ENCODE results near the gene ARHGDIA. TPM values are rescaled to one million over a fixed set of nuclear protein-coding genes. Genes with fewer than 3 reads are reported as not detected.

The ARHGDIA gene
- total and polyA plus RNA-seq, 2 of the 8 experiments (the other 6 are each of a cell fraction or from before 2014, with no cell fraction given), result 62.4 to 217 TPM

- Histone ChIP-seq H2BK15ac (ENCODE audit: low read length) (no peak overlapping the region), H3K79me1 (ENCODE audit: low read depth, low read length) (peaks cover 18% of the 10 kb centered on the region), H2AFZ (ENCODE audit: low read length) (no peak overlapping the region), H4K20me1 (replicated peaks in 1 of 2; ENCODE audit: control insufficient read depth in 1 of 2, insufficient read depth in 2 of 2, low read length in 2 of 2) (peaks cover 19 to 26% of the 10 kb centered on the region in 2 experiments), H3K4me2 (ENCODE audit: insufficient read depth in 1 of 2, low read depth in 2 of 2, low read length in 2 of 2) (no peak overlapping the region), H3K36me3 (ENCODE audit: control insufficient read depth in 2 of 4, insufficient read depth in 4 of 4, low read length in 3 of 4) (peaks cover 32 to 49% (median 36%) of the 10 kb centered on the region in 4 experiments), H3K56ac (replicated peaks; ENCODE audit: insufficient read length, low read depth, low read length) (no peak overlapping the region), H4K8ac (ENCODE audit: extremely low read depth, insufficient read depth, low read length) (peak overlapping the region; percentile 45; the same call in 1 of the 2 replicates), H3K9me3 (ENCODE audit: insufficient read depth in 2 of 2, low read depth in 1 of 2, low read length in 1 of 2) (no peaks in the 10 kb centered on the region), H3K23me2 (ENCODE audit: low read depth, low read length) (peaks cover 5% of the 10 kb centered on the region; the same call in 1 of the 2 replicates), H4K91ac (replicated peaks; ENCODE audit: insufficient read length, low read length) (no peak overlapping the region), H2BK20ac (ENCODE audit: low read length) (no peak overlapping the region), H3K27ac (ENCODE audit: low read depth, low read length) (no peak overlapping the region), H3K4ac (replicated peaks; ENCODE audit: insufficient read length, low read depth, low read length) (no peak overlapping the region), H3K9ac (replicated peaks in 1 of 4; ENCODE audit: extremely low read depth in 1 of 4, low read depth in 3 of 4, low read length in 3 of 4) (no peak overlapping the region), H3K27me3 (replicated peaks in 1 of 4; ENCODE audit: control insufficient read depth in 3 of 4, extremely low read depth in 1 of 4, insufficient read depth in 3 of 4, low read length in 3 of 4) (no peaks in the 10 kb centered on the region), H3K79me2 (ENCODE audit: control insufficient read depth in 1 of 2, insufficient read depth in 2 of 2, low read length in 2 of 2) (peaks cover 8 to 41% of the 10 kb centered on the region in 2 experiments), H2BK5ac (ENCODE audit: low read depth, low read length) (no peak overlapping the region), H3K4me1 (replicated peaks in 1 of 4; ENCODE audit: control insufficient read depth in 3 of 4, insufficient read depth in 4 of 4, low read length in 3 of 4) (peaks cover 0 to 3% (median 2%) of the 10 kb centered on the region in 4 experiments; a peak in 5 of 7 replicates), H2BK12ac (ENCODE audit: low read depth, low read length) (peak overlapping the region; percentile 39; the same call in 1 of the 2 replicates), H2BK120ac (replicated peaks; ENCODE audit: low read depth, low read length) (no peak overlapping the region), H3K18ac (ENCODE audit: extremely low read depth, low read length) (no peak overlapping the region), H3K4me3 (ENCODE audit: extremely low read depth in 1 of 4, insufficient read depth in 2 of 4, low read depth in 3 of 4, low read length in 4 of 4) (no peak overlapping the region), H2AK5ac (ENCODE audit: low read depth, low read length) (no peak overlapping the region), H3K14ac (ENCODE audit: insufficient read length) (no peak overlapping the region), H4K5ac (ENCODE audit: insufficient read length, low read depth, low read length) (no peak overlapping the region), H3K23ac (ENCODE audit: insufficient read length) (no peak overlapping the region)
- POLR2A ChIA-PET (ENCODE audit: partially characterized antibody), result interaction anchor here (0.6 to 12.3 kb wide), 10 partner anchors 12 to 181 kb away, joined by 3 to 151 read pairs (median 3); partner anchors contain the start of gene ARHGDIA
- DNase-seq (ENCODE audit: low read depth in 1 of 2, low spot score in 2 of 2) (no peak), FAIRE-seq (no peak)
- TF ChIP-seq E2F6 (IDR thresholded peaks at IDR 0.05) (no peak), POLR2A (IDR thresholded peaks at IDR 0.05; ENCODE audit: control extremely low read depth in 1 of 2, low read depth in 2 of 2, low read length in 2 of 2) (peak in 1 of 2 experiments; percentile 19; a peak in 1 of 3 replicates)
- CTCF ChIA-PET (ENCODE audit: partially characterized antibody), result interaction anchor here (1.0 to 1.5 kb wide), 2 partner anchors 19 to 45 kb away, joined by 3 to 4 read pairs; no protein-coding TSS in a partner anchor
- WGBS, 2 experiments (ENCODE audit: extremely low coverage in 1 of 2, insufficient coverage in 1 of 2, insufficient read length in 1 of 2, insufficient replicate concordance in 2 of 2, low coverage in 1 of 2, low lambda C conversion rate in 2 of 2, missing lambda C conversion rate in 1 of 2), result 90% methylated on average over 16 of the region's 16 CpGs; no CpG with 5 or more reads in 1 of the 2 experiments
Observed at GRCh38 chr17:81888988-81889595, 18.0 kb upstream of the ARHGDIA start.
